Stomach smooth muscle (tissue), 2 donors: ENCODE results near the gene FKBP2.
"Not testable (repeated sequence)": the region's sequence is repeated elsewhere in the genome, so short reads cannot be mapped to it uniquely, and the experiment has no call there.

Experiments
- H3K27ac ChIP-seq: one replicate; pipeline ENCODE4 v1.7.0; 2013; ENCODE audit warnings: mild to moderate bottlenecking, low read length, inconsistent platforms
- H3K27me3 ChIP-seq, 2 donors: one replicate each; pipeline ENCODE4 v1.7.0; 2013; ENCODE audit warnings: low read length in 2 of 2; ENCODE audit not compliant: insufficient read depth in 2 of 2, control insufficient read depth in 1 of 2
- H3K36me3 ChIP-seq, 2 donors: one replicate each; pipeline ENCODE4 v1.7.0; 2013; ENCODE audit warnings: low read length in 2 of 2; ENCODE audit not compliant: control insufficient read depth in 2 of 2, insufficient read depth in 2 of 2
- H3K4me1 ChIP-seq: one replicate; pipeline ENCODE4 v1.7.0; 2013; ENCODE audit warnings: low read length; ENCODE audit not compliant: control insufficient read depth, insufficient read depth
- H3K4me3 ChIP-seq, 2 donors: one replicate each; pipeline ENCODE4 v1.7.0; 2013; ENCODE audit warnings: low read length in 2 of 2
- H3K9ac ChIP-seq, 2 donors: one replicate each; pipeline ENCODE4 v1.7.0; 2013; ENCODE audit warnings: low read length in 2 of 2, mild to moderate bottlenecking in 1 of 2
- H3K9me3 ChIP-seq, 2 donors: one replicate each; pipeline ENCODE4 v1.7.0; 2013; ENCODE audit warnings: low read length in 2 of 2; ENCODE audit not compliant: control insufficient read depth in 2 of 2
- donor health status: healthy.
- donor health status: Pancreatic carcinoma.

The FKBP2 gene

GRCh38 chr11:64244107-64244506 is 3.2 kb downstream of the FKBP2 start:
- Histone ChIP-seq H3K27ac (no peak overlapping the region), H3K9me3 (no peaks in the 10 kb centered on the region), H3K4me1 (peaks cover 57% of the 10 kb centered on the region), H3K36me3 (peaks cover 0 to 7% of the 10 kb centered on the region in 2 donors), H3K9ac (no peak overlapping the region), H3K27me3 (no peaks in the 10 kb centered on the region), H3K4me3 (no peak overlapping the region)

GRCh38 chr11:64244966-64245365 is 4.1 kb downstream of the FKBP2 start:
- Histone ChIP-seq H3K36me3 (peaks cover 0 to 7% of the 10 kb centered on the region in 2 donors), H3K4me1 (peaks cover 54% of the 10 kb centered on the region), H3K27me3 (no peaks in the 10 kb centered on the region), H3K9ac (peak overlapping the region in 1 of 2 donors; percentile 57), H3K9me3 (no peaks in the 10 kb centered on the region), H3K4me3 (peak overlapping the region; percentile 73 to 81), H3K27ac (peak overlapping the region; percentile 58)

- H3K4me1 ChIP-seq: peaks cover 50% of the 10 kb centered on the region
- H3K9me3 ChIP-seq: no peaks in the 10 kb centered on the region
- peak overlapping the region; percentile 73 to 81 for H3K4me3 ChIP-seq
- H3K27me3 ChIP-seq: no peaks in the 10 kb centered on the region
- H3K27ac ChIP-seq: peak overlapping the region; percentile 58
- peak overlapping the region; percentile 42 to 57 for H3K9ac ChIP-seq
- peaks cover 0 to 7% of the 10 kb centered on the region in 2 donors for H3K36me3 ChIP-seq
Observed at GRCh38 chr11:64245401-64245796, 4.5 kb downstream of the FKBP2 start.

GRCh38 chr11:64245797-64246620 is 5.1 kb downstream of the FKBP2 start:
- H3K4me1 ChIP-seq: peaks cover 52% of the 10 kb centered on the region
- no peaks in the 10 kb centered on the region for H3K27me3 ChIP-seq
- peak overlapping the region; percentile 73 to 81 for H3K4me3 ChIP-seq
- H3K27ac ChIP-seq: peak overlapping the region; percentile 58
- peak overlapping the region; percentile 42 to 57 for H3K9ac ChIP-seq
- H3K36me3 ChIP-seq: peaks cover 0 to 7% of the 10 kb centered on the region in 2 donors
- no peaks in the 10 kb centered on the region for H3K9me3 ChIP-seq

- not testable (repeated sequence) for H3K9me3 ChIP-seq, H3K27ac ChIP-seq, H3K36me3 ChIP-seq, H3K27me3 ChIP-seq, H3K9ac ChIP-seq
- Histone ChIP-seq H3K4me3 (peak overlapping the region in 1 of 2 donors; percentile 81), H3K4me1 (peaks cover 54% of the 10 kb centered on the region)
Observed at GRCh38 chr11:64246621-64246870, 5.7 kb downstream of the FKBP2 start.

GRCh38 chr11:64246871-64247728 is 6.2 kb downstream of the FKBP2 start, which contains the start of gene PPP1R14B:
PPP1R14B (minus strand) TSS chr11:64246943; CDS start chr11:64246673, 270 bp downstream.
- peak within 1 kb of the TSS; percentile 87 for H3K27ac ChIP-seq
- peaks cover 0 to 7% of the 10 kb centered on the region in 2 donors for H3K36me3 ChIP-seq
- H3K9ac ChIP-seq: peak within 1 kb of the TSS; percentile 70 to 71
- H3K9me3 ChIP-seq: no peaks in the 10 kb centered on the region
- H3K27me3 ChIP-seq: no peaks in the 10 kb centered on the region
- peak within 1 kb of the TSS; percentile 87 to 96 for H3K4me3 ChIP-seq
- H3K4me1 ChIP-seq: peaks cover 53% of the 10 kb centered on the region

GRCh38 chr11:64247729-64248531 is 7.0 kb downstream of the FKBP2 start:
- peak overlapping the region; percentile 87 to 96 for H3K4me3 ChIP-seq
- no peaks in the 10 kb centered on the region for H3K9me3 ChIP-seq
- peak overlapping the region; percentile 87 for H3K27ac ChIP-seq
- H3K36me3 ChIP-seq: peaks cover 0 to 7% of the 10 kb centered on the region in 2 donors
- H3K27me3 ChIP-seq: no peaks in the 10 kb centered on the region
- peak overlapping the region in 1 of 2 donors; percentile 50 for H3K9ac ChIP-seq
- H3K4me1 ChIP-seq: peaks cover 53% of the 10 kb centered on the region

- H3K36me3 ChIP-seq: peaks cover 0 to 4% of the 10 kb centered on the region in 2 donors
- H3K4me3 ChIP-seq: no peak overlapping the region
- no peaks in the 10 kb centered on the region for H3K9me3 ChIP-seq
- H3K27ac ChIP-seq: no peak overlapping the region
- peaks cover 54% of the 10 kb centered on the region for H3K4me1 ChIP-seq
- no peaks in the 10 kb centered on the region for H3K27me3 ChIP-seq
- no peak overlapping the region for H3K9ac ChIP-seq
Observed at GRCh38 chr11:64248578-64248977, 7.7 kb downstream of the FKBP2 start.

GRCh38 chr11:64249038-64249437 is 8.1 kb downstream of the FKBP2 start:
- peaks cover 56% of the 10 kb centered on the region for H3K4me1 ChIP-seq
- no peak overlapping the region for H3K4me3 ChIP-seq
- H3K27me3 ChIP-seq: no peaks in the 10 kb centered on the region
- H3K27ac ChIP-seq: no peak overlapping the region
- H3K36me3 ChIP-seq: no peaks in the 10 kb centered on the region
- H3K9me3 ChIP-seq: no peaks in the 10 kb centered on the region
- H3K9ac ChIP-seq: no peak overlapping the region
